PC-9 (cell line): ENCODE measurements around the gene LRRC8D. TPM values are rescaled to one million over a fixed set of nuclear protein-coding genes. Genes with fewer than 3 reads are reported as not detected.

ENCODE experiments used
- BruUV-seq: library from RNA; stranded (reverse); fragments of 400-500 nt; replicated peaks from 2 replicates; lab custom pipeline; 2021; lab: Mats Ljungman, UMichigan
- CTCF ChIA-PET: fragments of 300-600 bp; sonication (Branson Sonifier 250); formaldehyde crosslinking; loops from one replicate; lab custom pipeline; 2022; ENCODE audit warnings: antibody characterized with exemption; lab: Charles Lee
- POLR2A ChIA-PET: fragments of 300-600 bp; sonication (Branson Sonifier 250); formaldehyde crosslinking; loops from one replicate; lab custom pipeline; 2022; ENCODE audit warnings: antibody characterized with exemption; ENCODE audit not compliant: unreplicated experiment; lab: Charles Lee
- DNase-seq, 2 experiments: peaks; one replicate each; pipeline versions ENCODE4 v3.0.0 to v3.0.0-alpha.2; 2015 to 2022; ENCODE audit warnings: mixed read lengths in 1 of 2
- H2AFZ ChIP-seq: fragments of 200-600 bp; sonication (generic); 2 replicates; pipeline ENCODE4 v1.8.1; 2017; ENCODE audit warnings: antibody characterized with exemption
- H3F3A ChIP-seq: fragments of 200-600 bp; sonication (generic); 2 replicates; pipeline ENCODE4 v1.8.1; 2017; ENCODE audit warnings: antibody characterized with exemption, mild to moderate bottlenecking, low read depth; ENCODE audit not compliant: insufficient read depth
- H3K27ac ChIP-seq: fragments of 200-600 bp; sonication (generic); 2 replicates; pipeline ENCODE4 v1.6.1; 2016; ENCODE audit warnings: mixed run types
- H3K27me3 ChIP-seq: fragments of 200-600 bp; sonication (generic); 2 replicates; pipeline ENCODE4 v1.6.1; 2016; ENCODE audit warnings: low read depth, mixed run types; ENCODE audit not compliant: insufficient read depth
- H3K36me3 ChIP-seq: fragments of 200-600 bp; sonication (generic); 2 replicates; pipeline ENCODE4 v1.6.1; 2016; ENCODE audit warnings: low read depth, mixed run types
- H3K4me1 ChIP-seq: fragments of 200-600 bp; sonication (generic); replicated peaks from 2 replicates; pipeline ENCODE4 v1.6.1; 2016; ENCODE audit warnings: mixed run types; ENCODE audit not compliant: insufficient read depth
- H3K4me2 ChIP-seq: fragments of 200-600 bp; sonication (generic); 2 replicates; pipeline ENCODE4 v1.6.1; 2017; ENCODE audit warnings: mixed run types
- H3K4me3 ChIP-seq: fragments of 200-600 bp; sonication (generic); 2 replicates; pipeline ENCODE4 v1.6.1; 2016; ENCODE audit warnings: mixed run types
- H3K79me2 ChIP-seq: fragments of 200-600 bp; sonication (generic); 2 replicates; pipeline ENCODE4 v1.6.1; 2017; ENCODE audit warnings: low read depth, mixed run types
- H3K9me2 ChIP-seq: fragments of 200-600 bp; sonication (generic); 2 replicates; pipeline ENCODE4 v1.8.1; 2017; ENCODE audit warnings: mild to moderate bottlenecking; ENCODE audit not compliant: insufficient read depth
- H3K9me3 ChIP-seq: fragments of 200-600 bp; sonication (generic); 2 replicates; pipeline ENCODE4 v1.8.1; 2016; ENCODE audit warnings: low read depth; ENCODE audit not compliant: insufficient read depth
- H4K20me1 ChIP-seq: fragments of 200-600 bp; sonication (generic); 2 replicates; pipeline ENCODE4 v1.8.1; 2017; ENCODE audit not compliant: insufficient read depth
- EZH2 ChIP-seq: fragments of 200-600 bp; sonication (generic); IDR thresholded peaks from 2 replicates; pipeline ENCODE4 v1.8.0; 2017; ENCODE audit warnings: antibody characterized with exemption, low read depth
- intact Hi-C: fragments of 100-400 bp; cut with micrococcal nuclease; formaldehyde crosslinking; loops from one replicate; pipeline ENCODE4 v1.10.0; 2022; ENCODE audit not compliant: unreplicated experiment
- total RNA-seq: library from RNA; stranded (reverse); gene quantifications from 2 replicates; pipeline ENCODE4 v1.2.3, GENCODE V29; 2021
- TF ChIP-seq, protein P1 (sequence below): fragments of 200-600 bp; sonication (generic); conservative IDR thresholded peaks from 2 replicates; pipeline ENCODE4 v1.6.1; 2017; ENCODE audit warnings: mixed run types, antibody characterized with exemption, mild to moderate bottlenecking, moderate library complexity

The LRRC8D gene
- total RNA-seq, 1 experiment from 2014 or later: 75.9 TPM

DNA sequence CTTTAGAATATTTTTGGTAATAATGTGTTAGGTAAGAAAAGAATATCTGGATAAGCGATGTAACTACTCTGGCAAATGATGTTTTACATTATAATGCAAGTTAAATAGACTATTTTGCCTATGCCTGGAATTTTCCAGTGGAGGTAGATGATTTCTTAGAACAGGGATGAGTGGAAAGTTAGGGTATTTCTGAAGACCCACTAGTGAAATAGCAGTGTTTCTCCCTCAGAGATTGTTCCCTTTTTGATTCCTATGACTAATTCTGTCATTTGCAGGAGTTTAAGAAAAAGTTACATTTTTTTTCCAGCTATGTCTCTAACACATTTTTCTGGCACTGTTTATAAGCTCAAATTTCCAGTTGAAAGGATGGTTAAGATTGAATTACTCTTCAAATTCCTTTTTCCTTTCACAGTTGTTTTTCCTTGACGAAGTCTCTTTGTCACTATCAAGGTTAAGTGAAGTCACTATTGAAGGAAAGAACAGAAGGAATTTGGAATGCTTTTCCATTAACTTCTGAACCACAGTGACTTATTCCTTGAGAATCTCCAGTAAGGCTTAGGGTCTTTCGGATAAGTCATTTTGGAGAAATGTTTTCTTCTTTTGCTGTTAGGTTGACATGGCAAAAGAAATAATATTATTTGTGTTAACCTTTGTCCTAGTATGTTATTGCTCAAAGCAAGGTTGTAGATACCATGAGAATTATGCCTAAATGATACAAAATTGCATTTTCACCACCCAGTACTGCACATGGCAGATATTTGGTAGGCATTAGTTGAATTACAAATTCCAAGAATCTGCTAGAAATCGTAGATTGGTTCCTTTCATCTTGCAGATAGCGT is 131.2 kb downstream of the LRRC8D start:
- TF ChIP-seq, protein P1, sequence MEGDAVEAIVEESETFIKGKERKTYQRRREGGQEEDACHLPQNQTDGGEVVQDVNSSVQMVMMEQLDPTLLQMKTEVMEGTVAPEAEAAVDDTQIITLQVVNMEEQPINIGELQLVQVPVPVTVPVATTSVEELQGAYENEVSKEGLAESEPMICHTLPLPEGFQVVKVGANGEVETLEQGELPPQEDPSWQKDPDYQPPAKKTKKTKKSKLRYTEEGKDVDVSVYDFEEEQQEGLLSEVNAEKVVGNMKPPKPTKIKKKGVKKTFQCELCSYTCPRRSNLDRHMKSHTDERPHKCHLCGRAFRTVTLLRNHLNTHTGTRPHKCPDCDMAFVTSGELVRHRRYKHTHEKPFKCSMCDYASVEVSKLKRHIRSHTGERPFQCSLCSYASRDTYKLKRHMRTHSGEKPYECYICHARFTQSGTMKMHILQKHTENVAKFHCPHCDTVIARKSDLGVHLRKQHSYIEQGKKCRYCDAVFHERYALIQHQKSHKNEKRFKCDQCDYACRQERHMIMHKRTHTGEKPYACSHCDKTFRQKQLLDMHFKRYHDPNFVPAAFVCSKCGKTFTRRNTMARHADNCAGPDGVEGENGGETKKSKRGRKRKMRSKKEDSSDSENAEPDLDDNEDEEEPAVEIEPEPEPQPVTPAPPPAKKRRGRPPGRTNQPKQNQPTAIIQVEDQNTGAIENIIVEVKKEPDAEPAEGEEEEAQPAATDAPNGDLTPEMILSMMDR: no peak
- TF ChIP-seq EZH2: no peak
- CTCF ChIA-PET: no interaction called here
- H2AFZ ChIP-seq: no peak overlapping the region
- intact Hi-C loops: loop anchor here (1.0 to 5.0 kb wide), 2 partner anchors 35 to 62 kb away; no protein-coding TSS in a partner anchor
- peaks cover 17% of the 10 kb centered on the region for H3K79me2 ChIP-seq
- H3F3A ChIP-seq: peaks cover 49% of the 10 kb centered on the region
- H3K27me3 ChIP-seq: no peaks in the 10 kb centered on the region
- H3K36me3 ChIP-seq: no peaks in the 10 kb centered on the region
- H3K4me1 ChIP-seq: peaks cover 62% of the 10 kb centered on the region
- H3K4me3 ChIP-seq: no peak overlapping the region
- H4K20me1 ChIP-seq: no peaks in the 10 kb centered on the region
- peak overlapping the region; percentile 94 for H3K27ac ChIP-seq
- H3K9me2 ChIP-seq: no peaks in the 10 kb centered on the region
- no peaks in the 10 kb centered on the region for H3K9me3 ChIP-seq
- no TSS peak for BruUV-seq
- peak in 1 of 2 experiments; percentile 48 for DNase-seq
- POLR2A ChIA-PET: interaction anchor here (0.6 to 0.7 kb wide), 2 partner anchors 23 to 930 kb away, joined by 3 read pairs; no protein-coding TSS in a partner anchor
- peak overlapping the region; percentile 60; the same call in 1 of the 2 replicates for H3K4me2 ChIP-seq

DNA sequence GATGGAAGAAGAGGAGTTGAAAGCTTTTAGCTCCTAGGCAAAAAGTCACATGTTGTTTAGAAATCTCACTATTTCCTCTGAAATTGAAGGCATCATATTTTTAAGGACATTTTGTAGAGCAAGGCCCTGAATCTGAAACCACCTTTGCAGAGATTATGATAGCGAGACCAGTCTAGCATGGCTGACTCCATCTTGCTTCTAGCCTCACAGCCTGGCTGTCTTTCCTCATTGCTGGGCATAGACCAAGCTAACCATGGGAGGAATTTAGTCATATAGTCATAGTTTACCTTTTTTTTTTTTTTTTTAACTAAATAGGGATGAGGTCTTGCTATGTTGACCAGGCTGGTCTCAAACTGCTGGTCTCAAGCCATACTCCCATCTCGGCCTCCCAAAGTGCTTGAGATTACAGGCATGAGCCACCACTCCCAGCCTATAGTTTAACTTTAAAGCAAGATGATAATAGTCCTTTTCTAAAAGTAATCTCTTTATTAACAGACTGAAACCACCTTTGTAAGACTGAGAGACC is 131.8 kb downstream of the LRRC8D start:
- DNase-seq: no peak
- no peaks in the 10 kb centered on the region for H3K9me3 ChIP-seq
- intact Hi-C loops: loop anchor here (1.0 to 5.0 kb wide), 3 partner anchors 35 to 144 kb away; no protein-coding TSS in a partner anchor
- POLR2A ChIA-PET: interaction anchor here (0.6 kb wide), 1 partner anchor 931 kb away, joined by 3 read pairs; no protein-coding TSS in a partner anchor
- H2AFZ ChIP-seq: no peak overlapping the region
- peaks cover 69% of the 10 kb centered on the region for H3K4me1 ChIP-seq
- TSS peak; percentile 37 for BruUV-seq
- H4K20me1 ChIP-seq: no peaks in the 10 kb centered on the region
- H3K9me2 ChIP-seq: no peaks in the 10 kb centered on the region
- peaks cover 49% of the 10 kb centered on the region for H3F3A ChIP-seq
- peak overlapping the region; percentile 94 for H3K27ac ChIP-seq
- no peak overlapping the region for H3K4me3 ChIP-seq
- no peaks in the 10 kb centered on the region for H3K27me3 ChIP-seq
- peak overlapping the region; percentile 60 for H3K4me2 ChIP-seq
- peaks cover 24% of the 10 kb centered on the region for H3K79me2 ChIP-seq
- H3K36me3 ChIP-seq: peaks cover 6% of the 10 kb centered on the region; the same call in 1 of the 2 replicates
- CTCF ChIA-PET: no interaction called here
- TF ChIP-seq, protein P1: no peak
- no peak for TF ChIP-seq EZH2

DNA sequence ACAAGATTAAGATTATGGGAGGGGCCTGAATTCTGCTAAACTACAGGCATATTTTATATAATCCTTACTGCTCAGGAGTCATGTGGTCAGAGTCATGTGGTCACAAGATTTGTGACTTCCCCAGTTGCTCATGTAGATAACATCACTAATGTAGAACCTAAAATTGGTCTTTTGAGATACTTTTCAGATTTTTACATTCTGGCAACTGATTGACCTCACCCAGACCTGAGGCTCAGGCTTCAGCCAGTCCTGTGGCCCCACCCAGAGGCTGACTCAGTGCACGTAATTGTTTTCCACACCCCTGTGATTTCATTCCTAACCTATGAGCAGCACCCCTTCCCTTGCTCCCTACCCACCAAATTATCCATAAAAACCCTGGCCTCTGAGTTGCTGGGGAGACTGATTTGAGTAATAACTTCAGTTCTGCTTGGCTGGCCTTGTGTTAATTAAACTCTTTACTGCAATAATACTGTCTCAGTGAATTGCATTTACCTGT is 132.3 kb downstream of the LRRC8D start:
- H3K9me2 ChIP-seq: no peaks in the 10 kb centered on the region
- TF ChIP-seq, protein P1: no peak
- no peak for TF ChIP-seq EZH2
- peak; percentile 83 to 98 for DNase-seq
- BruUV-seq: no TSS peak
- H3K79me2 ChIP-seq: peaks cover 26% of the 10 kb centered on the region
- H3K4me1 ChIP-seq: peaks cover 73% of the 10 kb centered on the region
- H3F3A ChIP-seq: peaks cover 49% of the 10 kb centered on the region
- intact Hi-C loops: loop anchor here (1.0 to 5.0 kb wide), 2 partner anchors 34 to 145 kb away; no protein-coding TSS in a partner anchor
- H2AFZ ChIP-seq: no peak overlapping the region
- peaks cover 10% of the 10 kb centered on the region; the same call in 1 of the 2 replicates for H3K36me3 ChIP-seq
- no peaks in the 10 kb centered on the region for H4K20me1 ChIP-seq
- H3K9me3 ChIP-seq: no peaks in the 10 kb centered on the region; the same call in 1 of the 2 replicates
- POLR2A ChIA-PET: no interaction called here
- no peak overlapping the region for H3K4me3 ChIP-seq
- H3K4me2 ChIP-seq: peak overlapping the region; percentile 60
- H3K27me3 ChIP-seq: no peaks in the 10 kb centered on the region
- CTCF ChIA-PET: no interaction called here
- peak overlapping the region; percentile 94 for H3K27ac ChIP-seq
